Right hindlimb (tissue), 1 donor: Measurements from ENCODE around the gene TMEM174.

ENCODE experiments used
- DNase-seq: peaks from one replicate; pipeline ENCODE4 v3.0.0-alpha.2; 2018

TMEM174 gene, protein sequence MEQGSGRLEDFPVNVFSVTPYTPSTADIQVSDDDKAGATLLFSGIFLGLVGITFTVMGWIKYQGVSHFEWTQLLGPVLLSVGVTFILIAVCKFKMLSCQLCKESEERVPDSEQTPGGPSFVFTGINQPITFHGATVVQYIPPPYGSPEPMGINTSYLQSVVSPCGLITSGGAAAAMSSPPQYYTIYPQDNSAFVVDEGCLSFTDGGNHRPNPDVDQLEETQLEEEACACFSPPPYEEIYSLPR

DNA sequence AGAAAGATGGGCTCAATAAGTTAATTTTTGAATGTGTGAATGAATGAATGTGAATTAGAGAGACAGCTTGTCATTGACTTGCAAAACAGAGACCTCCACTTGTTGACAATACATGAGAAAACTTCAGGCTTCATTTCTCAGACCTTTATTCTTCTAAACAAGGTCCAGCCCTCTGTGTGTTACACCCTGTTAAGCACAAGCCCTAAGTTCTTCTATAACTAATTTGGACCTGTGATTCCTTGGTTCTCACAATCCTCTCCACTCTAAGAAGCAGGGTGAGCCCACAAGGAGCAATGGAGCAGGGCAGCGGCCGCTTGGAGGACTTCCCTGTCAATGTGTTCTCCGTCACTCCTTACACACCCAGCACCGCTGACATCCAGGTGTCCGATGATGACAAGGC is at the start of gene TMEM174:
Gene TMEM174, plus strand, starts transcription at position 243 of the 400 bp plus-strand sequence. Its CDS starts 51 bp downstream, at position 294.
- no peak for DNase-seq

DNA sequence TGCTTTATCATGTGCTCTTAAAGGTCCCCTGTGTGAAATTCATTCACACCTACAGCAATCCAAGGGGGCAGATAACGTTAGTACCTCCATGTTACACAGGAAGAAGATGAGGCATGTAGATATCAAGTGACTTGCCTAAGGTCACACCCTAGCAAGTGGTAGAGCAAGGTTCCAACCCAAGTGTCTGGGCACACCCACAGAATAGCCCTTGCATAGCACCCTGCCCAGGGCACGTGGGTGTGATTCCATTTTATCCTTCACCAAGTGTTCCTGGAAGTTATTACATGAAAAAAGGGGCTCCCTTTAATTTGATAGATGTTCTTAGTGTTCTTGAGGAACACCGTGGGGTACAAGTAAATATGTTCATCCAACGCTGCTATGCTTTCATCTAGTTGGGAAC is 47.7 kb upstream of the TMEM174 start:
- no peak for DNase-seq

DNA sequence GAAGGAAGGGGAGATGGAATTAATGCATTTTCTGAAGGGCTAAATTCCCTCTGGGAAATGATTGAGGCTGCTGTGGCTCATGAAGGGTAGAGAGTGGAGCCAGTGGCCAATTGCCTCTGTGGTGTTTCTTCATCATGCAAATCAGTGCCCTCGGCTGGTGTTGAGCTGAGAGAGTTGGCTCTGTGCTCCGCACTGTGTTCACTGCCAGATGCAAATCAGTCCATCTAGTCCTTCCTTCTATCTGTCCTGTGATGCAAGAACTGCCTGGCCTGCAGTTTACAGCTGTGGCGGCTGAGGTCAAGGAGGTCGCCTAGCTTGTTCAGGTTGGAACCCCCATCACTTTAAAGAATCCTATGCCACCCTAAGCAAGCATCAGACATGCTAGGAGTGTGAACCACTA is 46.6 kb upstream of the TMEM174 start:
- no peak for DNase-seq

DNA sequence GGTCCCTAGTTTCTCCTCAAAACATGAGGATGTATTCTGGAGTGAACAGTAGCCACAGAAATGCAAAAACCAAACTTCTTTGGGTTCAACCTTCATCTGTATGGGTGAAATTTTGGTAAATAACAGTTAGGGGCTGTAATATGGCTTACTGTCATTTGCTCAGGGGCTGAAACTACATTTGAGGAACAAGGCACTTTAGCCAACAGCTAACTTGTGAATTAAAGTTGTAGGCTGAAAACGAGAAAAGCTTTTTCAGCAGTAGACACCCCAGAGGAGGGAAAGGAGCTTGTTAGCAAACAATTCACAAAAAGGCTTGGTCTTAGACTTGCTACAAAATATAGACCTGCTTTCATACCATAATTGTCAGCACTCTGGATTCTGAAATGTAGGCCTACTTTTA is 46.0 kb upstream of the TMEM174 start:
- DNase-seq, result no peak

DNA sequence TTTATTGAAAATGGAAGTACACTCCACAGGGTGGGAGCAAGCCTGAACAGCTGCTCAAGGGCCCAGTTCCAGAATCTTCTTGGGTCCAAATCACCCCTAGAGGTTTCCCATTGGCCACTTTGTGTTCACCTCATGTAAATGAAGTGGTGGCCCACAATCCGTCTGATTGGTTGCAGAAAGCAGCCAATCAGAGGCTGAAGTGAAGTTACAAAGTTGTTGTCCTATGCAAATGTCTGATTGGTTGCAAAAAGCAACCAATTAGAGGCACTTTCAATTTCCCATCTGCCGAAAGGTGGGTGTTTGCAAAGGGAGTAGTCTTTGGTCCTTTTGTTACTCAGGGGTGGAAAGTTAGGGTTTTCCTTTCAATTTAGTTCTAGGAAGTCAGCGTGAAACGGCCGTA is 43.9 kb upstream of the TMEM174 start:
- DNase-seq, result no peak

DNA sequence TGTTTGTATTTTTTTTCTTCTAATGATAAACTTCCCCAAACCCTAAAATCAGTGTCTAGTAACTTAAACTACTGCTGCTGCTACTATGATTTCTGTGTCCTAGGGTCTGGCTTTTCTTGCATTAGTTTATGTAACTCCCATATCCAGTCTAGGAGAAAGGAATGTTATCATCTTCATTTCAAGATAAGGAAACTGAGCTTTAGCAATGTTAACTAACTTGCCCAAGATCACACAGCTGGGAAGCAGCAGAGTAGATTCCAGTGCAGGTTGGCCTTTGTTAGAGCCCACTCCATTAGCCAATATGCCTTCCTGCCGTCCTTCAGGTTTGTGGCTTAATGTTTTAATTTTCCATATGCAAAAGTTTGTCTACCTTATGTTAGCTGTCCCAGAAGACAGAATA is 42.2 kb upstream of the TMEM174 start:
- DNase-seq, result no peak

DNA sequence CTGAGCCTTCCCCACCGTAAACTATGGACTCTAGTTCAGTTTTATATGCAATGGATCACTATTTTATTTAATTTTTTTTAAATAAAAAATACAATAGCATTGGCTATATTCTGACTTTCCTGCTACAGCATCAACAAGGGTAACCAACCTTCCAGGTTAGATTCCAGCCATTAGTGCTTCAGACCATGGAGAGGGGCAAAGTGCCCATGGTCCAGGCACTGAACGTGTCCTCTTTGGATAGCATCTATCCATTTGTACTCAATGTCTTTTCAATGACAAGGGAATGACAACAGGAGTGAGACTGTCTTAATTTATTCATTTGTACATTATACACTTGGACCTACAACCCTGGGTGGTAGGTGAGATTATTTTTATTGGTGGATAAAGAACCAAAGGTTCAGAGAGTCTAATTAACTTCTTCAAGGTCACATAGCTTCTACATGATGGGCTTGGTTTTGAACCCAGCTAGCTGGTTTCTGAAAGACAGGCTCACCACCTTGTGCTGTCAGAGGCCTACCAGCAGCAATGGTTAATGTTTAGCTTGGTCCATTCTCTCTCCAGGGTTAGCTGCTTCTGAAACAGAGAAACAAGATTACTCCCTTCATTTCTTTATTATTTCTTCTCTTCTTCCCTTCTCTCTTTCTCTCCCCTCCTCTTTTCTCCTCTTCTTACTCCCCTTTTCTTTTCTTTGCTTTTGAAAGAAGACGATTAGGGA is 41.1 kb upstream of the TMEM174 start:
- no peak for DNase-seq

DNA sequence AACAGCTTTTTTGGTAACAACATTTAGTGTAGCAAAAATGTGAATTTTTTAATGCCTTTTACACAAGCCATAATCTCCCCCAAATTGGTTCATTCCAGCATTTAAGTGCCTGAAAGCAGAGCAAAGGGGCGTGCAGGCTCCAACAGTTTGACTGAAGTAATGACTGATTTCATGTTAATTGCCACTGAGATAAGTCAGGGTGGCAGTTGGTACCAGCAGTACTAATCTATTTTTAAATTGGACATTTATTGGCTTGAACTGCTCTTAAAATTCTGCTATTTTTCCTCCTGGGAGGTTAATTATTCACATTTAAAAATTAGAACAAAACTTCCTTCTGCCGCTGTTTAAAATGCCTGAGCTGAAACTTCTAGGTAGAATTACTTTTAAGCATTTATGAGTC is 40.2 kb upstream of the TMEM174 start:
- no peak for DNase-seq

DNA sequence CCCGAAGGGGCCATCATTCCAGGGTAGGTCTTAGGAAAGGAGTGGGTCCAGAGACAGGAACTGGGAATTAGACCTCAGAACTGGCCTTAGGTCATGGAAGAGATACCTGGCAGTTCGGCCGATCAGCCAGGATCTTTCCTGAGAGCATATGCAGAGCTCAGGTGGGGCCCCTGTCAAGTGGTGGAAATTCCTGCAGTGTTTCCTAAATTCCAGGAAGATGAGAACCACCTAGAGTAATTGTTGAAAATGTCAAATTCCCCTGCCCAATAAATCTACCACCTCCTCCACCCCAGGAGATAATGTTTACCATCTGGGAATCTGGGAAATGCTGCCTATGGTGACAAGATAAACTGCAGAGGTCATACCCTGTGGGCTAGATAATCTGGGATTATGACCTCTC is 38.0 kb upstream of the TMEM174 start:
- no peak for DNase-seq

DNA sequence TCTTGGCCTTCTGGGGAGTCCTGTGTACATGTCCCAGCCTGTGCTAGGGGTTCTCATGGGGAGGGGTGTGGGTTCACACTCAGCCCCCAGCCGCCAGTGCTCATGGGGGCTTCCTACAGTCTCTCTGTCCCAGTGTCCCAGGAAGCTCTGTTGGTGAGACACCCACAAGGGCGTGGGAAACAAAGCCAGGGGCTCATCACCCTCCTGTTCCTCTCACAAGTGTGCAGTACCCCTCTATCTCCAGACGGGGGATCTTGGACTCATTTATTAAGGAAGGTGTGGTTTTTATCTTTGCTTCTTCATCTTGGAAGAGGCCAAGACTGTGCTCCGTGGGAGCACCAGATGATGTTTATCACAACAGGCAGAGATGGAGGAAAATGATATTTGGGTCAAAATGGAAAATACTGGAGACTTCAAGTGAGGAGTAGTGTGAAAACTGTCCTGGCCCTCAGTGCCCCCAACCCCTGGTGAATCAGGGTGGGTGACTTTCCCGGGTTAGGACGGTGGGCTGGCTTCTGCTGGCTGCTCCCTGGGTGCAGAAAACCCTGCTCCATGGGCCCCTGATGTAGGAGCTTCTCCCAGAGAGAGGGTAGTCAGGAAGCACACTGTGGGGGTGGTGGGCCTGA is 37.5 kb upstream of the TMEM174 start:
- no peak for DNase-seq

DNA sequence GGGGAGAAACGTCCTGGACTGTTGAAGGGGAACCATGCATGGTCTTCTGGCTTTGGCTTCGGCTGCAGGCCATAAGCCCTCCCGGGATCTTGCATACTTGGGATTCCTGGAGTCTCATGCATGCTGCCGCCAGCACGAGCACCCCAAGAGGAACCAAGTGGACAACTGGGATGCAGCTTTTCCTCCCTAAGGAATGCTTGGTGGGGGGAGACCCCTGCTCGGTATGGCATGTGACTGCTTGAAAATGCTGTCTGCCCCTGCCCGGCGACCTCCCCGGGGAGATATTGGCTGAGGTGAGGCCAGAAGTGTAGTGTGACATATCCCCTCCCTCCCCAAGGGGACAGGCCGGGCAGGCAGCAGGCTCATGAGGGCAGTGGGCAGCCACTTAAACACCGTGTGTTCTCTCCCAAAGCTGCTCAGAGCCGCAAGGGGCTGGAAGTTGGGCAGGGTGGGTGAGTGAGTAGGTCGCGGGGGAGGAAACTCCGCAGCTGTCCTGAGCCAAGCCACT is 36.9 kb upstream of the TMEM174 start:
- no peak for DNase-seq

DNA sequence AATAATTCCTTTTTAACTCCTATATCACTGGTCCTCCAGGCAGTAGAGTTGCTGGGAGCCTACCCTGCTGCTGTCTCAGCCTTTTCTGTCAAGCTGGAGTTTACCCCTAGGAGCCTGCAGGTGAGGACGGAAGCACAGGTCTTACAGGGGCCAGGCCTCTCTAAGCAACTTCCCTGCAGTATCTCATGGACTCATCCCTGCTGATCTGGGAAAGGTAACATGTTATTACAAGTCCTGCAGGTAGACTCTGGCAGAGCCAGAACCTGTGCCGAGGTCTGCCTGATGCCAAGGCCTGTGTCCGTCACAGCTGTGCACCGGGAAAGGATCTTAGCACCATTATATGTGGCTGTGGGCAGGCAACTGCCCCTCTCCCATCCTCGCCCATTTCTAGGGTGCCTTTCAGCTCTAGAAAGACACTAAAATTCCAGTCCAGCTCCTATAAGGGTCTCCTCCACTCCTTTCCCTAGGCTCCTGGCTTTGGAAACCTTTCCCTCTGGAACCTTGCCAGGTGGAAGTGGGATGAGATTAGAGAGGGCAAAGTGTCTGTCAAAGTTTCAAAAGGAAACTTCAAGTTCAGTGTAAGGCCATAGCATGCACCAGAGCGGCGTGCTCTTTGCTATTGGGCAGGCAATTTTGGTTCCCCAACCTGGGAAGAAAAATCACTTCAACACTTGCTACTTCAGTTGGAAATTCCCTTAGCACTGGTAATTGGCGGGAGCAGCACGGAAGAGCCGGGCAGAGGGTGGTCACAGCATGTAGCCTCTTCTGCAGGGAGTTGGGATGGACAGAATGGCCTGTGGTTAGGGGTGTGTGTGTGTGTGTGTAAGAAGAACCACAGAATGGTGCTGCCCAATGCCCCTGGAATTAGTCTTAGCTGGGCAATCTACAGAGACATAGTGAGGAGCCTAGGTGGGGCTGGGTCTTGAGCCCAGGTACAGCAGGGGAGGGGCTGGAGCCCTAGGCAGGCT is 35.1 kb upstream of the TMEM174 start:
- DNase-seq, result no peak

DNA sequence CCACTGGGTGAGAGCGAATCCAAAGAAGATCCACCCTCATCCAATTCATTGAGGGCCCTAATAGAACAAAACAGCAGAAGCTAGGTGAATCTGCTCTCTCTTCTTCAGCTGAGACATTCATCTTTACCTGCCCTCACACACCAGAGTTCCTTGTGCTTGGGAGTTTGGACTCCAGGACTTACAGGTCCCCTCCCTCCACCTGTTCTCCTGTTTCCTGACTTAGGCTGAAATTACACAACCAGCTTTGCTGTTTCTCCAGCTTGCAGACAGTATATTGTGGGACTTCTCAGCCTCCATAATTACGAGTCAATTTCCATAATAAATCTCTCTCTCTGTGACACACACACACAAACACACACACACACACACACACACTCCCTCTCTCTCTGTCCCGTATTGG is 33.5 kb upstream of the TMEM174 start:
- no peak for DNase-seq

DNA sequence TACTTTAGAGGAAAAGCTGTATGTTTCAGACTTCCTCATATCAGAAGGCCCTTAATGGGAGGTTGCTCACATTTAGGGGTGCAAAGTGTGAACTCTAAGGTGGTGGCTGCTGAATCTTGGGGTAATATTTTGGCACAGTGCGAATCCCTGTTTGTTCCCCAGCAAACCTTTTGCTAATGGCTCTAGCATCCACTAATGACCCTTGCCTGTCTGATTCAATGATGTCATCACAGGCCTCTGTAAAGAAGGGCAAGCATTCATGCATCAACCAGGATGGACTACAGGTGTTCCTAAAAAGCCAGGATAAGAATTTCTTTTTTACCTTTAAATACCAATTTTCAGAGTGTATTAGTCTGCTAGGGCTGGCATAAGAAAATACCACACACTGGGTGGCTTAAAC is 32.2 kb upstream of the TMEM174 start:
- no peak for DNase-seq

DNA sequence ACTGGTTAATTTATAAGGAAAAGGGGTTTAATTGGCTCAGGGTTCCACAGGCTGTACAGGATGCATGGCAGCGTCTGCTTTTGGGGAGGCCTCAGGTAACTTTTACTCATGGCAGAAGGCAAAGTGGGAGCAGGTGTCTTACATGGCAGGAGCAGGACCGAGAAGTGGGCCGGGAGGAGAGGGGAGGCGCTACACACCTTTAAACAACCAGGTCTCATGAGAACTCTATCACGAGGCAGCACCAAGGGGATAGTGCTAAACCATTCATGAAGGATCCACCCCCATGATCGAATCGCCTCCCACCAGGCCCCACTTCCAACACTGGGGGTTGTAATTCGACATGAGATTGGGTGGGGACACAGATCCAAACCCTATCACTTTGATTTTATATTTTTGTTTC is 31.0 kb upstream of the TMEM174 start:
- DNase-seq, result no peak

DNA sequence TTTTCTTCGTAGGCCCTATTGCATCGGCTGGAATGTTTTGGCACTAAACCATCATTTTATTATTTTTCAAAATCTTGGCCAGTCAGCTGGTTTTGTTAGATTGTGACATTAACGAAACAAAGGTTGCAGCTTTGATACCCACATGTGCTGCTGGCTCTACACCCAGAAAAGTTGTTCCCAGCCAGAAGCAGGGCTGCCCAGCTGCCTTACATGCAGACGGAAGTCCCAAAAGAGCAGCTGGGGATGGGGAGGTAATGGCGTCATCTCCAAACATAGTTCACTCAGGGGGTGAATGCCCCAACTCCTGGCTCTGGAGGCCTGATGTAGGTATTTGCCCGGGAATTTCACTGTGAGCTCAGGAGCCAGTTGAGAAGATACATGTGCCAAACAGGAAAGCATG is 29.3 kb upstream of the TMEM174 start:
- no peak for DNase-seq

DNA sequence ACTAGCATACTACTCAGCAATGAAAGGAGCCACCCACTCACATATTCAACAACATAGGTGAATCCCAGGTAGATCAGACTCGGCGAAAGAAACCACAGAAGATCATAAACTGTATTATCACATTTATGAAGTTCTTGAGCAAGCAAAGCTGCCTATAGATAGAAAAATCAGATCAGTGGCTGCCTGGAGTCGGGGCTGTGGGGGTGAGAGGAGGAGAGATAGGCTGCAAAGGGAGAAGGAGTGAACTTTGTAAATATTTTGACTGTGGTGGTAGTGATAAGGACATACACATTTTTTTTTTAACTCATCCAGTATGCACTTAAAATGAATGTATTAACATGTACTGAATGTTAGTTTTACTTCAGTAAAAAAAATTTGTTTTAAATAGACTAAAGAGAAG is 23.5 kb upstream of the TMEM174 start:
- no peak for DNase-seq

DNA sequence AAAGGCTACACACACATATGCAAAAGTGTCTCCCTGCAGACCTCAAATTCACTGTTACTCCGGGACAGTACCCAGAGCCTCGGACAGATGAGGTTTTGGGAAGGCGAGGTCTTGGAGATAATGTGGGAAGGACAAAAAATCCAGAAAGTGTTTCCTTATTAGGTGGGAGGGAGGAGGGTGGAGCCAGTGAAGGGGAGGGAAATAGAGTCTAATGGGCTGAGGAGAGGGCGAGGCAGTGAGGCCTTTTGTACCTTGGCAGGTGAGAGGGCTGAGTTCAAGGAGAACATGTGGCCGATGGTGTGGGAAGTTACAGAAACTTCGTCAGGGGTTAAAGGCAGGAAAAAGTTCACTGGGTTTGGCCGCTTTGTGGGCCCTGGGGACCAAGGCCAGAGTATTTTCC is 22.1 kb upstream of the TMEM174 start:
- no peak for DNase-seq

DNA sequence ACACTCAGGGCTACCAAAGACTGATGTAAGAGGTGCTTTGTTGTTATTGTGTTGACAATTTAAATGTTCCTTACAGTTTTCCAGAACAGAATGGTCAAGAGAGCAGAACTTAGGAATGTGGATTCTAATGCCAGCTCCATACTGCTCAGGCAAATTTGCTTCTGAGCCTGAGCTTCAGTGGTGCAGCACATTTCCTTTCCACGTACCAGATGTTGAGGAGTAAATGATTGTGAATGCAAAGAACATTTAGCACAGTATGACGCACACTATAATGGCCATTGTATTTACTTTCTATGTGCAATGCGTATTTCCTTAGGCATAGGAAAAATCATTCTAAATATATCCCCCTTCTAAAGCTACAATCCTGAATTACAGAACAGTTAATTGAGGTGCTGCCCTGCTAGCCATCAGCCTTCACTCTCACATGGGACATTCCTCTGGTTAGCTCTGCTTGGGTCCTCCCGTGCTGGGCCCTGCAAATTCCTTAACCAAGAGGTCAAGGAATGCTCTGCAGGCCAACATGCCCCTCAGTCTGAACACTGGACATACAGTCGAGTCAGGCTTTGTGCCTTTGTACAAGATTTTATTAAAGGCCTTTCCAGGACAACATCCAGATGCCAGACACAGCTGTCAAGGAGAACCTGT is 21.1 kb upstream of the TMEM174 start:
- DNase-seq, result no peak

DNA sequence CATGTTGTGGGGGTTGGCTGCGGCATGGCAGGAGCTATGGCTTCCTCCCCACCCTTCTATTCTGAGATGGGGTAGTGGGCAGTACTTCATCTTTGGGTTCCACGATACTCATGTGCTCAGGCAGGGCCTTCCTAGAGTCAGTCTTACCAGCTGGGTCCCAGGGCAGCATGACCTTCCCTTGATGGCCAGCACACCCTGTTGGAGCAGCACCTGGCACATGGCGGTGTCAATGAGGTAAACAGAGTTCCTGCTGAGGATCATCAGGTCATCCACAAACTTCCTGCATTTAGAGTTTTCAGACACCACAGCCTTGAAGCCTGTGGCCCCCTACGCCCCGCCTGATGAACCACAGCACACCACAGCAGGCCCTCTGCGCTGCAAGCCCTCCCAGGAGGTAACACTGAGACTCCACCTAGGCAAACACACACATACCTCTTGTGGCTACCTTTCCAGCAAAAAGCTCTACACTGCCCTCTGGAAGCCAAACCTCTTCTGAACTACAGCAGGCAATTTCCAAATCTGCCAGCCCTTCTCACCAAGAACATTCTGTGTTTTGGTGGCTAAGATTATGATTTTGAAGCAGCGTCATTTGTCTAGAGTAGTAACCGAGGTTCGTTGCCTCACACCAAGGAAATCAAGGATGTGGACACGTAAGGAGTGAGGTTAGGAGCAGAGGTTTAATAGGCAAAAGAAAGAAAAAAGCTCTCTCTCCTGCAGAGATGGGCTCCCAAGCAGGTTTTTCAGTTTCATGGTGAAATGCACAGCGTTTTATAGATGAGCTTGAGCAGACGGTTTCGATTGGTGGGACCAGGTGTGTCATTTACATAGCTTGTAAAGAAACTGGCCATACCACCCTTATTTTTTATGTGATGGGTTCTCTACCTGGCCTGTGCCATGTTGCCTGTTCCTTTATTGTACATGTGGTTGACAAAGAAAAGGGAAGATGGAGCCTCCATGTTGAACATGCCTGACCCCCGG is 20.3 kb upstream of the TMEM174 start:
- no peak for DNase-seq

DNA sequence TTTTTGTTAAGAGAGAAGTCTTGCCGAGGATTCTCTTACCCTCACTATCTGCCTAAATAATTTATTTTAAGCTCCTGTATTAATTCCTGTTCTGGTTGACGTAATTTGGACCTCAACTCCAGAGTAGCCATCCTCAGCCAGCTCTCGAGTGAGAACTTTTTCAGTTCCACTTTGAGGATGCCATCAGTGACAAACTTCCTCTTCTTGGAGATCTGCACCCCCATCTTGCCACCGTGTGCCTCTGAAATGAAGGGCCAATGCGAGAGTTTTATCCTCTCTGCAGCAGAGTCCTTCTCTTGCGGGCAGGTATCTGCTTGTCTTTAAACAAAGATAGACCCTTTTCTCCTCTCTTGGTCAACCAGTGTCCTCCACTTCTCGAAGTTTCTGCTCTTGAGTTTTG is 19.5 kb upstream of the TMEM174 start:
- DNase-seq, result no peak
